Measurements from ENCODE around the gene DCDC2C.

DNA sequence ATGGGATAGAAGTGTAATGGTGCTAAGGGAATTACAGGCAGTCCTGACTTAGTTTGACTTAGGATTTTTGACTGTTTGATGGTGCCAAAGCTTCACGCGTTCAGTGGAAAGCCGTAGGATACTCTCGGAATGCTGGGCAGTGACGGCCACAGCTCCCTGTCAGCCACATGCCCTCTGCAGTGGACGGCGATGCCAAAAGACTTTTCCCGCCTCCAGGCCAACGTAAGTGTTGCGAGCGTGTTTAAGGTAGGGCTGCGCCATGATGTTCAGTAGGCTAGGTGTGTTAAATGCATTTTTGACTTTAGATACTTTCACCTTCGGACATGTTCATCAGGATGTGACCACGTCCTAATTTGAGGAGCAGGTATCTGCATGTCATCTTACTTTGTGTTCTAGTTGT, 63.4 kb downstream of the DCDC2C start:
- TF ChIP-seq TCF7L2 (IDR thresholded peaks at IDR 0.05; ENCODE audit: borderline replicate concordance, low read depth, low read length) (no peak), KLF16 (tag by site-specific recombination; IDR thresholded peaks at IDR 0.05) (no peak), ZNF561 (tag by site-specific recombination; IDR thresholded peaks at IDR 0.05; ENCODE audit: borderline replicate concordance) (no peak), ZNF311 (tag by site-specific recombination; IDR thresholded peaks at IDR 0.05; ENCODE audit: borderline replicate concordance) (no peak), YY1 (tag by site-specific recombination; IDR thresholded peaks at IDR 0.05) (no peak), CTCF (tag by site-specific recombination; IDR thresholded peaks at IDR 0.05) (no peak), ZNF248 (tag by site-specific recombination; IDR thresholded peaks at IDR 0.05) (no peak), PBX3 (CRISPR knock-in tag; IDR thresholded peaks at IDR 0.05) (no peak), ZNF513 (tag by site-specific recombination; IDR thresholded peaks at IDR 0.05) (no peak), ZNF140 (tag by site-specific recombination; IDR thresholded peaks at IDR 0.05) (no peak), ZNF621 (tag by site-specific recombination; IDR thresholded peaks at IDR 0.05) (no peak)

Data from HEK293 (cell line).